CD4-positive, alpha-beta T cell (primary cell): ENCODE measurements around the gene FAM13C. TPM values are rescaled to one million over a fixed set of nuclear protein-coding genes. Genes with fewer than 3 reads are reported as not detected.

Experiments used
- ATAC-seq: fragments of 200-7000 bp; cut with Tn5 transposase; one replicate; pipeline ENCODE4 v1.10.0; 2022; ENCODE audit warnings: mild to moderate bottlenecking; ENCODE audit not compliant: poor library complexity
- CTCF ChIA-PET: fragments of 350-600 bp; sonication (Branson Sonifier 250); formaldehyde crosslinking; loops from one replicate; lab custom pipeline; 2021; ENCODE audit warnings: antibody characterized with exemption, inconsistent platforms; lab: Charles Lee
- POLR2A ChIA-PET: fragments of 350-600 bp; sonication (Branson Sonifier 250); formaldehyde crosslinking; loops from one replicate; lab custom pipeline; 2021; ENCODE audit warnings: antibody characterized with exemption, inconsistent platforms; lab: Charles Lee
- DNase-seq, 14 experiments: peaks; one replicate each; pipeline ENCODE4 v3.0.0-alpha.2; 2013 to 2020; ENCODE audit warnings: mixed read lengths in 2 of 14
- H3K27ac ChIP-seq, 2 donors: one replicate each; pipeline versions ENCODE4 v1.5.1 to v1.7.0; 2013; ENCODE audit warnings: low read length in 2 of 2, low read depth in 1 of 2, mild to moderate bottlenecking in 1 of 2
- H3K27me3 ChIP-seq, 2 experiments: 1 replicate in 1 of 2; 2 replicates in 1 of 2; pipeline versions ENCODE4 v1.6.1 to v1.7.0; 2013; ENCODE audit warnings: low read length in 2 of 2, control low read depth in 1 of 2, mild to moderate bottlenecking in 1 of 2, moderate library complexity in 1 of 2; ENCODE audit not compliant: insufficient read depth in 2 of 2, control insufficient read depth in 1 of 2
- H3K36me3 ChIP-seq: one replicate; pipeline ENCODE4 v1.6.1; 2013; ENCODE audit warnings: low read length, control low read depth; ENCODE audit not compliant: insufficient read depth
- H3K4me1 ChIP-seq: one replicate; pipeline ENCODE4 v1.6.1; 2013; ENCODE audit warnings: low read length, control low read depth; ENCODE audit not compliant: insufficient read depth
- H3K4me3 ChIP-seq: one replicate; pipeline ENCODE4 v1.5.1; 2013; ENCODE audit warnings: mild to moderate bottlenecking, low read length, moderate library complexity
- H3K9me3 ChIP-seq, 2 experiments: 1 replicate in 1 of 2; 2 replicates in 1 of 2; pipeline versions ENCODE4 v1.6.1 to v1.7.0; 2013; ENCODE audit warnings: low read length in 2 of 2, mild to moderate bottlenecking in 2 of 2, control low read depth in 1 of 2, moderate library complexity in 1 of 2; ENCODE audit not compliant: control insufficient read depth in 1 of 2, insufficient read depth in 1 of 2
- H3K27ac Mint-ChIP-seq: one replicate; pipeline ENCODE4 v1.8.0; 2020; ENCODE audit warnings: mixed read lengths
- H3K27me3 Mint-ChIP-seq: one replicate; pipeline ENCODE4 v1.8.0; 2021; ENCODE audit warnings: mixed read lengths
- H3K36me3 Mint-ChIP-seq: one replicate; pipeline ENCODE4 v1.8.0; 2021; ENCODE audit warnings: low read depth, mixed read lengths
- H3K4me1 Mint-ChIP-seq: one replicate; pipeline ENCODE4 v1.8.0; 2021; ENCODE audit warnings: low read depth, mixed read lengths
- H3K4me3 Mint-ChIP-seq: one replicate; pipeline ENCODE4 v1.8.0; 2020; ENCODE audit warnings: mild to moderate bottlenecking, mixed read lengths
- H3K9me3 Mint-ChIP-seq: one replicate; pipeline ENCODE4 v1.8.0; 2020; ENCODE audit warnings: mixed read lengths
- intact Hi-C, 2 experiments: fragments of 100-400 bp; cut with DNase I in 1 of 2; cut with micrococcal nuclease in 1 of 2; formaldehyde crosslinking; loops; one replicate each; pipeline versions ENCODE4 v1.15.1 to v1.9.0; 2023 to 2025; cut with DNase I, micrococcal nuclease
- total RNA-seq, 174 experiments: library from RNA in 2 of 174; stranded (reverse) in 2 of 174; gene quantifications; one replicate each; pipeline ENCODE4 v1.2.3 and lab custom pipeline; 2021 to 2026
- TF ChIP-seq, protein P1 (sequence below): fragments of 200-600 bp; IDR thresholded peaks from one replicate; pipeline ENCODE4 v1.8.0; 2022; ENCODE audit warnings: antibody characterized with exemption, mild to moderate bottlenecking

Gene FAM13C
- total RNA-seq, 2 experiments from 2014 or later = not detected

DNA sequence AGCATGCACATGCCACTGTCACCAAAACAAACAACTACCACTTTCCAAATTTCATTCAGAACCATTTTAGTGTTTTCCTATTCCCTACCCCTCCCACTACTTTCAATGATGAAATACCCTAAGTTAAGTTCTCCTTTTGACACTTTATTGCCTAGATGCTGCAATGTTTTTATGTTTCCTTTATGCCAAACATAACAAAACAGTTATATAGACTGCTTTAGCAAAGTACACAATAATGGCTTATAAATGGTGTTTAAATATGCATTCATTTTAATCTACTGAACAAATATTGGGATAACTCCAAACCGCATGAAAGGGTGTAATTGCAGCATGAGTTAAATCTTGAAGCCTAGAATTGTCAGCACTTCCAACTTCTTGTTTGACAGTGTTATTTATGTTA is 116.7 kb downstream of the FAM13C start:
- Histone ChIP-seq H3K4me3 (no peak overlapping the region), H3K36me3 (no peaks in the 10 kb centered on the region), H3K27me3 (no peaks in the 10 kb centered on the region), H3K9me3 (peaks cover 0 to 4% of the 10 kb centered on the region in 2 experiments), H3K27ac (no peak overlapping the region), H3K4me1 (no peaks in the 10 kb centered on the region)
- intact Hi-C loops = no loop called here
- no peak overlapping the region for H3K4me3 Mint-ChIP-seq
- no peaks in the 10 kb centered on the region for H3K36me3 Mint-ChIP-seq
- ChIA-PET CTCF (no interaction called here), POLR2A (no interaction called here)
- H3K27ac Mint-ChIP-seq = no peak overlapping the region
- DNase-seq = no peak
- TF ChIP-seq, protein P1, sequence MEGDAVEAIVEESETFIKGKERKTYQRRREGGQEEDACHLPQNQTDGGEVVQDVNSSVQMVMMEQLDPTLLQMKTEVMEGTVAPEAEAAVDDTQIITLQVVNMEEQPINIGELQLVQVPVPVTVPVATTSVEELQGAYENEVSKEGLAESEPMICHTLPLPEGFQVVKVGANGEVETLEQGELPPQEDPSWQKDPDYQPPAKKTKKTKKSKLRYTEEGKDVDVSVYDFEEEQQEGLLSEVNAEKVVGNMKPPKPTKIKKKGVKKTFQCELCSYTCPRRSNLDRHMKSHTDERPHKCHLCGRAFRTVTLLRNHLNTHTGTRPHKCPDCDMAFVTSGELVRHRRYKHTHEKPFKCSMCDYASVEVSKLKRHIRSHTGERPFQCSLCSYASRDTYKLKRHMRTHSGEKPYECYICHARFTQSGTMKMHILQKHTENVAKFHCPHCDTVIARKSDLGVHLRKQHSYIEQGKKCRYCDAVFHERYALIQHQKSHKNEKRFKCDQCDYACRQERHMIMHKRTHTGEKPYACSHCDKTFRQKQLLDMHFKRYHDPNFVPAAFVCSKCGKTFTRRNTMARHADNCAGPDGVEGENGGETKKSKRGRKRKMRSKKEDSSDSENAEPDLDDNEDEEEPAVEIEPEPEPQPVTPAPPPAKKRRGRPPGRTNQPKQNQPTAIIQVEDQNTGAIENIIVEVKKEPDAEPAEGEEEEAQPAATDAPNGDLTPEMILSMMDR = no peak
- H3K27me3 Mint-ChIP-seq = no peaks in the 10 kb centered on the region
- H3K4me1 Mint-ChIP-seq = no peaks in the 10 kb centered on the region
- no peak for ATAC-seq
- no peaks in the 10 kb centered on the region for H3K9me3 Mint-ChIP-seq

- no peaks in the 10 kb centered on the region for H3K4me1 Mint-ChIP-seq
- ChIA-PET POLR2A (no interaction called here), CTCF (no interaction called here)
- DNase-seq = no peak
- ATAC-seq = no peak
- Histone ChIP-seq H3K27me3 (no peaks in the 10 kb centered on the region), H3K27ac (no peak overlapping the region), H3K4me1 (no peaks in the 10 kb centered on the region), H3K9me3 (peaks cover 0 to 4% of the 10 kb centered on the region in 2 experiments), H3K4me3 (no peak overlapping the region), H3K36me3 (no peaks in the 10 kb centered on the region)
- no peak overlapping the region for H3K27ac Mint-ChIP-seq
- TF ChIP-seq, protein P1 = no peak
- no peaks in the 10 kb centered on the region for H3K36me3 Mint-ChIP-seq
- intact Hi-C loops = no loop called here
- H3K4me3 Mint-ChIP-seq = no peak overlapping the region
- no peaks in the 10 kb centered on the region for H3K9me3 Mint-ChIP-seq
- H3K27me3 Mint-ChIP-seq = no peaks in the 10 kb centered on the region
Observed at GRCh38 chr10:59244871-59245270, 117.5 kb downstream of the FAM13C start.

- no peaks in the 10 kb centered on the region for H3K4me1 Mint-ChIP-seq
- H3K36me3 Mint-ChIP-seq = no peaks in the 10 kb centered on the region
- no peaks in the 10 kb centered on the region for H3K27me3 Mint-ChIP-seq
- intact Hi-C loops = no loop called here
- CTCF ChIA-PET = no interaction called here
- Histone ChIP-seq H3K9me3 (no peaks in the 10 kb centered on the region), H3K27me3 (no peaks in the 10 kb centered on the region), H3K4me3 (no peak overlapping the region), H3K36me3 (no peaks in the 10 kb centered on the region), H3K4me1 (no peaks in the 10 kb centered on the region), H3K27ac (no peak overlapping the region)
- POLR2A ChIA-PET = no interaction called here
- no peak overlapping the region for H3K27ac Mint-ChIP-seq
- H3K4me3 Mint-ChIP-seq = no peak overlapping the region
- TF ChIP-seq, protein P1 = no peak
- H3K9me3 Mint-ChIP-seq = no peaks in the 10 kb centered on the region
- DNase-seq (no peak), ATAC-seq (no peak)
Observed at GRCh38 chr10:59243611-59244195, 118.6 kb downstream of the FAM13C start.
